Testis (tissue), 2 donors: ENCODE results near the gene NRCAM.

Experiments used
- CTCF ChIP-seq, 3 experiments: fragments of 450-650 bp in 2 of 3; fragments of 200-600 bp in 1 of 3; sonication (generic) in 1 of 3; IDR thresholded peaks; one replicate each; pipeline ENCODE4 v1.5.1; 2016 to 2019; ENCODE audit warnings: antibody characterized with exemption in 3 of 3, mild to moderate bottlenecking in 2 of 3, moderate library complexity in 1 of 3
- POLR2A ChIP-seq: fragments of 450-650 bp; IDR thresholded peaks from one replicate; pipeline ENCODE4 v1.6.1; 2017; ENCODE audit warnings: antibody characterized with exemption, mild to moderate bottlenecking, moderate library complexity

GRCh38 chr7:108330227-108330626 lies 126.0 kb downstream of the NRCAM start:
- no peak for TF ChIP-seq CTCF (IDR thresholded peaks at IDR 0.05)
- TF ChIP-seq POLR2A, result no peak
